HG02678 (cell line): ENCODE results near the gene CFAP54.

Source experiments
- ATAC-seq: cut with Tn5 transposase; IDR thresholded peaks from one replicate; pipeline ENCODE4 v1.9.1; 2021; ENCODE audit warnings: mild to moderate bottlenecking, moderate library complexity; ENCODE audit not compliant: unreplicated experiment

The CFAP54 gene

DNA sequence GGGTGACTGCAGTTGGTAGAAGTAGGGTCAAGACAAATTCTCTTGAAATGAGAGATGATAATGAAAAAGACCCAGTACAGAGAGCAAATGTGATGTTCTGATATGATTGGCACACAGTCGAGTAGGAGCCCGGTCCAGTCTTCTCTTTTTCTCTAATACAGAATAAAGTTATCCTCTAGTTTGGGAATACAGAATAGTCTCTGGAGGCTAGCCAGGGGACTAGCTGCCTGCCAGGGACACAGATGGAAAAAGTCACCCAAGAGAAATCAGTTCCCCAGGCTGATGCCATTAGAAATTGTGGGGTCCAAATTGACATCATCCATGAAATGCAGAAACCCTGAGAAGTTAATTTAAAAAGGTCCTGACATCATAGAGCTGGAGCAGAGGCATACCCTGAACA lies 240.5 kb downstream of the CFAP54 start:
- no peak for ATAC-seq

DNA sequence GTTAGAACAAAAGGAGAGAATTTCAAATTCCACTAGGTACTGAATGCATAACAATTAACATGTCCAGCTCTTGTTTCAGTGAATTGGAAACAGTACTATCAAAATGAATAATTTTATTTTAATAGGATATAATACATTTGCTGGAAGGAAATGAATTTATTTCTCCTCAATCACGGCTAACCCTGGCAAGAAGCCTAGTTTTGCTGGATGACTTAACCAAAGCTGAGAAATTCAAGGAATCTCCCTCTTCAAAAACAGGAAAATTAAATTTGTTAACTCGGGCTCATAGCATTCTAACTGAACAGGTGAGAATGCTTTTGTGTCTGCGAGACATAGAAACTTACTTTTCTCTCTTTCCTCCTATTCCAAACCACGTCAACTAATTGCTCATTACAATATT lies 254.2 kb downstream of the CFAP54 start:
- no peak for ATAC-seq

DNA sequence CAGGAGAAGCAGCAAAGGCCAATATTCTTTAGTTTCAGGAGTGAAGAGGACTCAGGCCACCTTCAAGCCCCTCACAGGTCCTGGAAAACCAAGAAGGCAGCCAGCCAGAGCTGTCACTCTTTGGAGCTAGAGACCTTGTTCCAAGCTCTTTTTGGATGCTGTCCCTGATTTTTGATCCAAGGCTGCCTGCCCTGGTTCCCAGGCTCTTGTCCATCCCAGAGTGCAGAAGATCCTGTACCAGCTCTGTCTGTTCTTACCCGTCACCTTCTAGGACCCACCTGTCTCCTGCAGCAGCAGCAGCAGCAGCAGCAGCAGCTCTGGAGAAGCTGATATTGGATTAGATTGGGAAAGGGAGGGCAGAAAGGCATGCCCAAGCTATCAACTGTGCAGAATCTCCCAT lies 260.6 kb downstream of the CFAP54 start:
- ATAC-seq: no peak

DNA sequence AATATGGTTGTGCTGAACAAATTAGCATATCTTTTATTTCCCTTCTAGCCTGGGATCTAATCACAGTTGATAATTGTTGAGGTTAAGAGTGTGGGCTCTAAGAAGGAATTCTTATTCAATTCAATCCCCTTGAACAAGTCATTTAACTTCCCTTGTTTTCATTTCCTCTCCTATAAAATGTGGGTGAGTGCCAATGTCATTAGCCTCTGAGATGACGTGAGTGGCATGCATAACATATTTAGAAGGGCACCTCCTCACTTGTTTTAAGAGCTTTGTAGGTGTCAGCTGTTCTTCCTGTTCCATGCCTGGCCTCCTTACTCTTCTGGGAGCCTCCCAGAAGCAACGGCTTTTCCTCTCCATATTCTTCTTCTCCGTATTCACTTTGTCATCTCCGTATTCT lies 262.2 kb downstream of the CFAP54 start:
- no peak for ATAC-seq

DNA sequence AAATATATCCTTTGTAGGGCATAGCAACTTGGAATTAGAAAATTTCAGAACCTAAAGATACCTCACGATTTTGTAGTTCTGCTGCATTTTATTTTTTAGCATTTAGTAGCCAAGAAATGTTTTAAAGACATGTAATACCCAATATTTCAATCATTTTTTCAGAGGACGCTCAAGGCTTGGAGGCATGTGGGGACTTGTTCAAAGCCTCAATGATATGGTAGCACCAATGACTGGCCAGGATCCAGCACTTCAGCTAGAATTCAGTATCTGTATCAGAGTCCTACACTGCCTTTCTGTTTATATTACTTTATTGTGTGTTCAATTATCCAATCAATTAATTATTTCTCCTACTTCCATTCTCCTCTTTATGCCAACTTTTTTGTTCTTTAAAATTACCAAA lies 262.8 kb downstream of the CFAP54 start:
- ATAC-seq: no peak

DNA sequence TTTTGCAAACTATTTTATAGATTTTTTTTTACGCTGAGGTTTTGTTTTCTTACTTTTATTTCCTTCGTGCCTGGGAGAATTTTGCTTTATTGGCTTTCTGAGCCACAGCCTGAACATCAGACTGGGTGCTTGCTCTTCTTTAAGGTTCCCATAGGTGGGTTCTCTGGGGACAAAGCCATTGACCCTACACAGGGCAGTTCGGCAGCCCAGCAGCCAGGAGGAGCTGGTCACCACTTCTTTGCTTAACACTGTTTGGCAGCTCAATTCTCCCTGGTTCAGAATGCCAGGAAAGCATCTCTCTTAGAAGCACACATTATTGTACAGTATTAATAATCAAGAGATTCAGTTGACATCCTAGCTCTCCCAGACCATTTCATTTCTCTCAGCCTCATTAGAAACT lies 276.9 kb downstream of the CFAP54 start:
- no peak for ATAC-seq

- no peak for ATAC-seq
Observed at GRCh38 chr12:96769400-96769799, 280.0 kb downstream of the CFAP54 start.

- no peak for ATAC-seq
Observed at GRCh38 chr12:96770219-96771102, 281.1 kb downstream of the CFAP54 start.

- no peak for ATAC-seq
Observed at GRCh38 chr12:96773031-96773430, 283.7 kb downstream of the CFAP54 start.

DNA sequence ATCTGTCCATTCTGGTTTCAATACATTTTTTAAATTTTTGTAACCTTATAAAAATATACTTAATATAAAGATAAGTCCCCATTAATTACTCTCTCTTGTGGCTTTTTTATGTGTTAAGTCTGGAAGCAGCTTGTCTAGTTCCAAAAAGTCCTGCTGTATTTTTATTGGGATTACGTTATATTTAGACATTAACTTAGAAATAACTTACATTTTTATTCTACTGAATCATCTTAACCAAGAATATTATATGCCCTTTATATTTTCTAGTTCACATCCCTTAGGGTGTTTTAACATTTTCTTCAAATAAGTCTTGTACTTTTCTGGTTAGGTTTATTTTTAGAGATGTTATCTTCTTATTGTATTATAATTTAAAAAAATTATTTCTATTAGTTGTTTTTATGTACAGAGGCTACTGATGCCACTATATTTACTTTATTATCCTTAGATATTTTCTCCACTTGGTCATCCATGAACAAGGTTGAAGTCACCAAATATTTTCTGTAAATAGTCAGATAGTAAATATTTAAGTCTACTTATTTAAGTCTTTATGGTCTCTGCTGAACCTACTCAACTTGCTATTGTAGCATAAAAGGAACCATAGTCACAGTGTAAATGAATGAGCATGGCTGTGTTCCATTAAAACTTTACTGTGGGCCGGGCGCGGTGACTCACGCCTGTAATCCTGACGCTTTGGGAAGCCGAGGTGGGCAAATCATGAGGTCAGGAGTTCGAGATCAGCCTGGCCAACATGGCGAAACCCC lies 285.3 kb downstream of the CFAP54 start:
- no peak for ATAC-seq

GRCh38 chr12:96776908-96777307 lies 287.5 kb downstream of the CFAP54 start:
- ATAC-seq: no peak

DNA sequence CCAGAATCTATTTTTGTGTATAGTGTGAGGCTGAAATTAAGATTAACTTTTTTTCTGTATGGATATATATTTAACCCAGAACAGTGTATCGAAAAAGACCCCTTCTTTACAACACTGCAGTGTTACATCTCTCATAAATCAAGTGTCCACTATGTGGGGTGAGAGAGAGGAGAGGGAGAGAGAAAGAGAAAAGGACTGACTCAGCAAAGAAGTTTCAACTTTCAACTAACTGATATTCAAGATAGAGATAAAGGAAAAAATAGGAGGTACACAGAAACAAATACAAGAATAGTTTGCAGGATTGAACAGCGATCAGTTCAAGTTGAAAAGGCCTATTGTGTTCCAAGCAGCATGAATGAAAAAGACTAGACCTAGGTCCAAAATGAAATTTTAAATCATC lies 291.0 kb downstream of the CFAP54 start:
- no peak for ATAC-seq

DNA sequence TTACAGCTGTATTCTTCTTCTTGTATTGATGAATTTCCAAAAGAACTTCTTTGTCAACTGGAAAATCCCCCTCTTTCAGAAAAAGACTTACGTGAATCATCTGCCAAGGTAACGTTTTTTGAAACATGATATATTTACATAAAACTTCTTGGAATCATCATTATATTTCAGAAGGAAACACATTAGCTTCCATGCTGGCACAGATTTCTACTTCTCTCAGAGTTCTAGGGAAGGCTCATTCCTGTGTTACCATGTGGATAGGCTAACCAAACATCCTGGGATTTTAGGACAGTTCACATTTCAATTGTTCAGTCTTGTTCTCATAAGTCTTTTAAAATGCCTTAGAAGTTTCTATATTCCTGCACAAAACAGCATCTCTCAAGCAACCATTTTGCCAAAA lies 297.4 kb downstream of the CFAP54 start:
- no peak for ATAC-seq

DNA sequence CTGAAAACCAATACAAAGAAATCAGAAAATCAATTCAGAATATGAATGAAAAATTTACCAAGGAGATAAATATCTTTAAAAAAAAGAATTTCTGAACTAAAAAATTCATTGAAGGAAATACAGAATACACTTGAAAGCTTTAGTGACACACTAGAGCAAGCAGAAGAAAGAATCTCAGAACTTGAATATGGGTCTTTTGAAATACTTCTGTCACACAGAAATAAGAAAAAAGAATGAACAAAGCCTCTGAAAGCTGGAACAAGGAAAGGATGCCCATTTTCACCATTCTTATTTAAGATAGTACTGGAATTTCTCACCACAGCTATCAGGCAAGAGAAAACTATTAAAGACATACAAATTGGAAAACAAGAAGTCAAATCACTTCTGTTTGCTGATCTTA lies 314.6 kb downstream of the CFAP54 start:
- no peak for ATAC-seq

DNA sequence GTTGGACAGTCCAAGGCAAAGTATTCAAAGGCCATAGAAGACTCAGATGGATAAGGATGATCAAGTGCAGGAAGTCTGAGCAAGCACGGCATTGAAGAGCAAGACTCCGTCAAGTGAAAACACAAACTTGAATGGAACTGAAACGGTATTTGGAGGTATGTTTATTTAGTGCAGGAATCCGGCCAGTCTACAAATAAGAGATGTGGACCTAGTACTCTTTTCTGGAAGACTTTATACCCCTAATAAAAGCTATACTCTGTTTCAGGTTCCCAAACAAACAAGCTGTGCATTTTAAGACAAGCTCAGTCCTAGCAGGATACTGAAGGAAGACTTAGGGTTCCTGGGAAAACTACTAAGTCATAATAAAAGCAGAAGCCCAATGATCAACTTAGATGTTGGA lies 316.9 kb downstream of the CFAP54 start:
- ATAC-seq: no peak

GRCh38 chr12:96807741-96808140 lies 318.4 kb downstream of the CFAP54 start:
- no peak for ATAC-seq

DNA sequence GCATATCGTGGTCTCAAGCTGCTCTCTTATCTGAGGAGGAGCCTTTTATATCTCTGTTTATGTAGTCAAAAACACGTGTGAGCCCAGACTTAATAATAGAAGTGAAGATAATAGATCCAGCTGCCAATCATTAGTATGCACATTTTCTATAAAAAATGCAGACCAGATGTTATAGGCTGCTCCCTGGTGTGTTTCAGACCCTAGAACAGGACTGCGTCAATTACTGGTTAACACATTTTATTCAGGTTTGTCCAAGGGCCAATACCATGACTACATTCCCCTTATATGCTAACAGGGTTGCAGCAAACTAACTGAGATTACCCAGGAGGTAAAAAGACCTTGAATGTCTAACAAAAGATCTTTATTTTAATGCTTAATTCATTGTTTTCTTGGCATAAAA lies 319.2 kb downstream of the CFAP54 start:
- ATAC-seq: no peak

- no peak for ATAC-seq
Observed at GRCh38 chr12:96809522-96809921, 320.1 kb downstream of the CFAP54 start.

DNA sequence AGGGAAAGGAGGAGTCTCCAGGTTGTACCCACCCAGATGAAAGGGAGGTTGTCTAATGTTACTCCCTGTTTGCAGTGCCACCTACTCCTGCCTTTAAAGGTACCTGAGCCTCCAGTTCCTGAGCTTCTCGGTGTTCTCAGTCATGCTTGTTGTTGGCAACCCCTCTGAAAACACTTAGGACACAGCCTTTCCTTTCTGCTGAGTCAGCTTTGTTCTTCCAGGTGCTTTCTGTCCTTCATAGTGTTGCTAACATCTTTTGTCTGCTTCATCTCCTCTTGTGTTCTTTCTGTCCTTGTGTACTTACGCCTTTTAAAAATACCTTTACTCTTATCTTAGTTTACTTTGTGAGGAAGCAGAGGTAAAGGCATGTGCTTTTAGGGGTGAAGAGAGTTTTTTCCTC lies 320.7 kb downstream of the CFAP54 start:
- no peak for ATAC-seq

- no peak for ATAC-seq
Observed at GRCh38 chr12:96810477-96810876, 321.1 kb downstream of the CFAP54 start.

DNA sequence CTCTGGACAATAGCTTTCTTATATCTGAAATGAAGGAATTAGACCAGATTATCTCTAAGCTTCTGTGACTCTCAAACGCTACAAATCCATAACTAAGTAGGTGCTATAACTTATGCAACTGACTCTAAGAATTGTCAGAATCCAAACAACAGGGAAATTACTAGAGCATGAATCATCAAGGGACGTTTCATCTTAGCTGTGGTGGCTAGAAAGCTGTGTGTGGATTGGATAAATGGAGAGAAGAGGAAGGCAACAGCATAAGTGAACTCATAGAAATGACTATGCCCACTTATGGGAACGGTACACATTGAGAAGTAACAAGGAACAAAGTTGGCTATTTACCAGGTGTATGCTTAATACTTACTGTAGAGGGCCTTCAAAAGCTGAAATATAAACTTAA lies 321.7 kb downstream of the CFAP54 start:
- ATAC-seq: no peak

DNA sequence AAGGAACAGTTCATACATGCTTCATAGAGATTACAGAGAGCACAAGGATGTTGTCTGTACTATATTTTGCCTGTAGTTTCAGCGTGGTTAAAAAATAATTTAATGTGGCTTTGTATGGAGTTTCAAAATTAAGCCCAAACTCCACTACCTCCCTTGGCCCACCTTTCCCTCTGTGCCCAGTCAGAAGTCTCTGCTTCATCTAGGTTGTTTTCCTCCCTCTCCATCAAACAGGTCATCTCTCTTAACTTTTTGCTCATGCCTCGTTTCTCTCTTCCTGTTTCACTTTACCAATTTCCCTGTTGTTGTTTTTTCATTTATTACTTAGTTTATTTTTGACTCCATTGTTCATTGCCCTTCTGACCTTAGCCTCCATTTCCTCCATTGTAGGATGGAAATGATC lies 322.8 kb downstream of the CFAP54 start:
- ATAC-seq: no peak
